HG03442 (cell line): ENCODE data around the gene MOB3A.
A peak's percentile ranks its signal among the peaks of the same experiment; 100 is the strongest.
"Not testable (repeated sequence)": the region's sequence is repeated elsewhere in the genome, so short reads cannot be mapped to it uniquely, and the experiment has no call there.

ENCODE experiments used
- ATAC-seq: cut with Tn5 transposase; IDR thresholded peaks from one replicate; pipeline ENCODE4 v1.9.1; 2021; ENCODE audit warnings: mild to moderate bottlenecking, moderate library complexity; ENCODE audit not compliant: unreplicated experiment

Gene MOB3A

GRCh38 chr19:2096034-2096479 is at the start of gene MOB3A:
MOB3A (minus strand) TSS chr19:2096326; CDS start chr19:2078560, 17,766 bp downstream.
- peak; percentile 33 for ATAC-seq

GRCh38 chr19:2145831-2146241 is 49.7 kb upstream of the MOB3A start:
- no peak for ATAC-seq

- ATAC-seq = no peak
Measured at GRCh38 chr19:2144190-2144589, 48.1 kb upstream of the MOB3A start.

- ATAC-seq = no peak
Measured at GRCh38 chr19:2142173-2142829, 46.2 kb upstream of the MOB3A start.

GRCh38 chr19:2140138-2140569 is 44.0 kb upstream of the MOB3A start:
- no peak for ATAC-seq

GRCh38 chr19:2139385-2140137 is 43.4 kb upstream of the MOB3A start:
- no peak for ATAC-seq

GRCh38 chr19:2138061-2138728 is 42.1 kb upstream of the MOB3A start:
- ATAC-seq = no peak

GRCh38 chr19:2136796-2137195 is 40.7 kb upstream of the MOB3A start:
- ATAC-seq = no peak

- ATAC-seq = no peak
Measured at GRCh38 chr19:2135474-2136402, 39.6 kb upstream of the MOB3A start.

GRCh38 chr19:2132731-2133490 is 36.8 kb upstream of the MOB3A start:
- ATAC-seq = no peak

GRCh38 chr19:2132191-2132590 is 36.1 kb upstream of the MOB3A start:
- ATAC-seq = no peak

GRCh38 chr19:2131012-2131975 is 35.2 kb upstream of the MOB3A start:
- ATAC-seq = not testable (repeated sequence)

- no peak for ATAC-seq
Measured at GRCh38 chr19:2129892-2130770, 34.0 kb upstream of the MOB3A start.

- ATAC-seq = no peak
Measured at GRCh38 chr19:2129486-2129885, 33.4 kb upstream of the MOB3A start.

- no peak for ATAC-seq
Measured at GRCh38 chr19:2129022-2129421, 32.9 kb upstream of the MOB3A start.

- not testable (repeated sequence) for ATAC-seq
Measured at GRCh38 chr19:2128252-2128651, 32.1 kb upstream of the MOB3A start.

GRCh38 chr19:2127758-2128157 is 31.6 kb upstream of the MOB3A start:
- ATAC-seq = no peak
